Renal pelvis (tissue), 4 donors: ENCODE results near the gene LMBRD1. TPM values are rescaled to one million over a fixed set of nuclear protein-coding genes. Genes with fewer than 3 reads are reported as not detected.
"Not testable (repeated sequence)": the region's sequence is repeated elsewhere in the genome, so short reads cannot be mapped to it uniquely, and the experiment has no call there.

Source experiments
- DNase-seq: peaks from one replicate; pipeline ENCODE4 v3.0.0-alpha.2; 2013
- polyA plus RNA-seq, 3 donors: library from polyadenylated mRNA; unstranded; fragments of 120-200 nt; gene quantifications; one replicate each; pipeline ENCODE4 v1.2.1, GENCODE V29; 2013; ENCODE audit not compliant: insufficient read length in 3 of 3

Gene LMBRD1
- polyA plus RNA-seq, 3 donors = 118 to 129 (median 118) TPM

- DNase-seq = no peak
Observed at GRCh38 chr6:69763763-69764162, 33.0 kb downstream of the LMBRD1 start.

DNA sequence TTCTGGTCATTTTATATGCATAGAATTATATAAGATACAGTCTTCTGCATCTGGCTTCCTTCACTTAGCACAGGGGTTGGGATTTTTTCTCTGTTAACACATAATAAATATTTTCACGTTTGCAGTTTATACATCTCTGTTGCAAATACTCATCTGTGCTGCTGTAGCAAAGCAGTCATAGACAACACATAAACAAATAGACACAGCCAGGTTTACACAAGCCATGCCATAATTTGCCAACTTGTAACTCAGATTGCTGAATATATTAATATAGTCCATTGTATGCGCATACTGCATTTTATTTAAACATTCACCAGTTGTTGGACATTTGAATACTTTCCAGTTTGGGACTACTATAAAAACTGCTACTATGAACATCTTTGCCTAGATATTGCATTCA, 35.0 kb downstream of the LMBRD1 start:
- DNase-seq = no peak

DNA sequence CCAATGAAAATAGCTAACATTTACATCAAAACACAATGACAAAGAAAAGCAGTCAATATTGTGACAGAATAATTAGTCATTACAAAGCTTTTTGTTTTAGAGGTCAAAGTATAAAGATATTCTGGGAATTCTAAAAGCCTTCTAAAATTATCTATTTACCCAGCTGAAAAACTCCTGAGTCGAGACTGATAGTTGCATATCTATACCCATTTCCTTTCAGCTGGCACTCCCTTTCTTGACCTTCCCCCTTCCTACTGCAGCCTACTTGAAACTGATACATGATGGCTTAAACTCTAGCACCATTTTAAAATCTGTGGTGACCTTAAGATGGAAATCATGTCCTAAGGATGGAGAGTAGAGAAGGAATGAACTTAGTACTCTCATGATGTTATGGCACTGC, 38.6 kb downstream of the LMBRD1 start:
- DNase-seq = no peak

DNA sequence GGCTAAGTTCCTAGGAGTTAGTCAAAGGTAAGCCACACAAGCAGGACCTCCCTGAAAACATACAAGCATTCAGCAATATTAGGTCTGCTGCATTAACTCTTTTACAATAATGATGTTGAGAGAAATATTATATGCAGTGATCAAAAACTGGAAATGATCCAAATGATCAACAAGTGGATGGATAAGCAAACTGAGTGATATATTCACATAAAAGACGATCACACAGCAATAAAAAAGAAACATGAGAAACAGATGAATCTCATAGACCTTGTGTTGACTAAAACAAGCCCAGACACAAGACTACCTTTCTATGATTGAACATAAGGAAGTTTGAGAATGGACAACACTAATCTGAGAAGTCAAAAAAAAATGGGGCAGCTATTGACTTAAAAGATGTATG, 39.9 kb downstream of the LMBRD1 start:
- no peak for DNase-seq

DNA sequence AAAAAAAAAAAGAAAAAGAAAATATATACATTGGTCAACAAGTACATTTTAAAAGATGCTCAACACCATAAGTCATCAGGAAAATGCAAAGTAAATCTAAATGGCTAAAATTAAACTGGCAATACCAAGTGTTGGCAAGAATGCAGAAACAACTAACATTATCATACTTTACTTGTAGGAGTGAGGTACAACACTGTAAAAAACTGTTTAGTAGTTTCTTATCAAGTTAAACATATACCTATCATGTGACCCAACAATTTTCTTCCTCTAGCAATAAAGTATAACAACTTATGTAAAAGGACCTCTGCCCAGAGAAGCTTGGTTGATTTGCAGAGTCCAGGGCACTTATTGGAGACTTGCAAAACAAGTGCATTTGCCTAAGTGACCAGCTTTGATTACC, 40.4 kb downstream of the LMBRD1 start:
- DNase-seq = no peak

- DNase-seq = no peak
Observed at GRCh38 chr6:69735027-69735426, 61.8 kb downstream of the LMBRD1 start.

DNA sequence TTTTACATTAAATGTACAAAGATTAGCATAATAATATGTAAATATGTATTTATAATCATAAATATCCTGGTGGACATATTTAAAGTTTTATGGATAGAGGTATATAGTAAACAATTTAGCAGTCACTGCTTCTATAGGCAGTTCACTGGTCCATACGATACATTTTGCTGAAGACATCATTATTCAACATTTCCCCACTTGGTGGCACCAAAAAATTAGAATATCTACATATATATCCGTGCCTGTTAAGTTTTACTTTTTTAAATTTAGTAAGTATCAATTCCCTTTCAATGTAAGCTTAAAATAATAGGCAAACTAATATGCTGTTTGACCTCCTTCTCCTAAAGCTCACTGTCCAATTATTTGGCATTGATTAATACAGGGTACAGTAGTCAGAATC, 64.2 kb downstream of the LMBRD1 start:
- no peak for DNase-seq

GRCh38 chr6:69732045-69732444, 64.8 kb downstream of the LMBRD1 start:
- DNase-seq = no peak

GRCh38 chr6:69729870-69730449, 66.8 kb downstream of the LMBRD1 start:
- no peak for DNase-seq

DNA sequence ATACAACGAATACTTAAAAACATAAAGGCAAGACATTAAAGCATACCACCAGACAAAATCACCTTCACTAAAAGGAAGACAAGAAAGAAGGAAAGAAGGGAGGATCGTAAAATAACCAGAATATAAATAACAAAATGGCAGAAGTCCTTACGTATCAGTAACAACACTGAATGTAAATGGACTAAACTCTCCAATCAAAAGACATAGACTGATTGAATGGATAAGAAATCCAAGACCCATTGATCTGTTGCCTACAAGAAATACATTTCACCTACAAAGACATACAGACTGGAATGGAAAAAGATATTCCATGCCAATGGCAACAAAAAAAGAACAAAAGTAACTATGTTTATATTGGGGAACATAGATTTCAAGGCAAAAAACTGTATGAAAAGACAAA, 74.1 kb downstream of the LMBRD1 start:
- no peak for DNase-seq

GRCh38 chr6:69719602-69720193, 77.1 kb downstream of the LMBRD1 start:
- peak; percentile 4 for DNase-seq

DNA sequence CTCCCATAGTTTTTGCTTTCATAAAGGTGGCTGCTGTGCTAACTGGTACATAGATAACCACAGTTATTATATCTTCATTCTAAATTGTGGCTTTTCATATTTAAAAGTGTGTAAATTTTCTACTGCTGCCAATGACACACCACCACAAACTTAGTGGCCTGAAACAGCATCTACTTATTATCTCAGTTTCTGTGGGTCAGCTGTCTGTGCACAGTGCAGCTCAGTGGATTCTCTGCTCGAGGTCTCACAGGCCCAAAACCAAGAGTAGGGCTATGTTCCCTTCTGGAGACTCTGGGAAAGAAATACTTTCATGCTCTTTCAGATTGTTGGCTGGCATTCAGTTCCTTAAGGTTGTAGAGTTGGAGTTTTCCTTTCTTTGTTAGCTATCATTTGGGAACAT, 90.1 kb downstream of the LMBRD1 start:
- no peak for DNase-seq

GRCh38 chr6:69705954-69706353, 90.9 kb downstream of the LMBRD1 start:
- no peak for DNase-seq

DNA sequence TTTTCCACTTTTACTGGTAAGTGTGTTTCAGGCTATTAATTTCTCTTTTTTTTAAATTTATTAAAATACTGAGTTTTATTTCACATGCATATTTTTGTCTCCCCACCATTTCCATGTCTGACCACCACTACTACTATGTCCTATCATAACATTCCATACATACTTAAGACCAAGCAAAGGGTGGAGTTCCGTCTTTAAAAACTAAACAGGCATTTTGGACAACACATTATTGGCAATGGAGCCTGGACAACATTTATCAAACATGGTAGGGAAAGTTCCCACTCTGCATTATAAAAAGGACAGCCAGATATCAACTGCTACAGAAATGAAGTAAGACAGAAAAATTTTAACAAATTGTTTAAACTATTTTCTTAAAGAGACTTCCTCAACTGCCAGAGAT, 91.9 kb downstream of the LMBRD1 start:
- no peak for DNase-seq

DNA sequence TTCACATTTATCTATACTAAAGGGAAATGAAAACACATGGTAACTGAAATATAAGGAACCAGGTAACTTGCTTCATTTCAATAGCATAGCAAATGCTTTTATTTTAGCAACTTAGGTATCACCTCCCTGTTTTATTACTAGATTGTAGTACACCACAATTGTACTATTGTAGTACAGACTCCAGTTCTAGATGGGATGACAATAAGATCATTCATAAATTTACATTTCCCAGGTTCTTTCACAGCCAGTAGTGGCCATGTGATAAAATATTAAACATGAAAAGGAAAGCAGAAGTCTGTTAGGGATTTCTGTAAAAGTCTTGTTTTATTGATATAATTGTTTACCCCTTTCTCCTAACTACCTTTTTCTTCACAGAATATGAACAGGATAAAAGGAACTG, 97.2 kb downstream of the LMBRD1 start:
- DNase-seq = no peak

- DNase-seq = no peak
Observed at GRCh38 chr6:69696273-69696672, 100.5 kb downstream of the LMBRD1 start.

- no peak for DNase-seq
Observed at GRCh38 chr6:69693762-69694161, 103.0 kb downstream of the LMBRD1 start.

GRCh38 chr6:69690986-69691385, 105.8 kb downstream of the LMBRD1 start:
- no peak for DNase-seq

GRCh38 chr6:69680302-69680701, 116.5 kb downstream of the LMBRD1 start:
- DNase-seq = no peak

GRCh38 chr6:69673298-69673697, 123.5 kb downstream of the LMBRD1 start:
- no peak for DNase-seq

DNA sequence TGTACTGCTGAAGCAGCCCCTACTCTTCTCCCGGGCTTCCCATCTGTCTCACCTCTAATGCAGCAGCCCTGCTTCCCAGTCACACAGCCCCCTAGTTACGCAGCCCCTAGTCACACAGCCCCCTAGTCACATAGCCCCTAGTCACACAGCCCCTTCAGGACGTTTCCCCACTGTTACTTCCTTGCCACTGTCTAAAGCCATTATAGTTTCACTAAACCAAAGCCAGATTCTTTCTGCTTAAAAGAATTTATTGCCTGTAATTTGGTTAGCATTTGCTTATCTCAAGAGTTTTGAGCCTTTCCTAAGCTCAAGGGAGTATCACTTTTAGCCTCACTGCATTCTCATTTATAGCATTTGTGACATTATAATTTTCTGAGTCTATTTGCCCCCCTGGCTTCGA, 127.9 kb downstream of the LMBRD1 start:
- no peak for DNase-seq

DNA sequence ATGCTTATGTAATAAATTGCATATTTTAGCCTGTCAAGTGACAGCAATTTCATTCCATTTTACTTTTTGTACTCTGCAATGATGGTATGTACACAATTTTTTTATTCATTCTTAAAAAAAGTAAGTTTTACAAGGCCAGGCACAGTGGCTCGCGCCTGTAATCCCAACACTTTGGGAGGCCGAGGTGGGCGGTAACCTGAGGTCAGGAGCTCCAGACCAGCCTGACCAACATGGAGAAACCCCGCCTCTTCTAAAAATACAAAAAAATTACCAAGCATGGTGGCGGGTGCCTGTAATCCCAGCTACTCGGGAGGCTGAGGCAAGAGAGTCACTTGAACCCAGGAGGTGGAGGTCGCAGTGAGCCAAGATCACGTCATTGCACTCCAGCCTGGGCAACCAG, 130.0 kb downstream of the LMBRD1 start:
- not testable (repeated sequence) for DNase-seq

- no peak for DNase-seq
Observed at GRCh38 chr6:69665437-69665836, 131.4 kb downstream of the LMBRD1 start.

GRCh38 chr6:69664551-69664950, 132.3 kb downstream of the LMBRD1 start:
- no peak for DNase-seq
